RWPE1 (cell line): Measurements from ENCODE around the gene ARHGEF9.
"Not testable (repeated sequence)": the region's sequence is repeated elsewhere in the genome, so short reads cannot be mapped to it uniquely, and the experiment has no call there.

ENCODE experiments used
- CTCF ChIA-PET: fragments of 350-600 bp; sonication (Branson Sonifier 250); formaldehyde crosslinking; extraction: SDS; loops from one replicate; lab custom pipeline; 2021; lab: Yijun Ruan, JAX
- POLR2A ChIA-PET: fragments of 400-600 bp; formaldehyde crosslinking; extraction: SDS; loops from one replicate; lab custom pipeline; 2020; ENCODE audit warnings: antibody characterized with exemption; ENCODE audit not compliant: low non-redundant PET; lab: Yijun Ruan, JAX
- DNase-seq: peaks from one replicate; pipeline ENCODE4 v3.0.0; 2012; ENCODE audit warnings: low spot score
- H3K27ac ChIP-seq: fragments of 450-650 bp; 2 replicates; pipeline ENCODE4 v1.5.1; 2017
- CTCF ChIP-seq: fragments of 450-650 bp; conservative IDR thresholded peaks from 2 replicates; pipeline ENCODE4 v1.5.1; 2017; ENCODE audit warnings: low read depth, mild to moderate bottlenecking

The ARHGEF9 gene

GRCh38 chrX:63658920-63659319, 126.1 kb downstream of the ARHGEF9 start:
- no peak for TF ChIP-seq CTCF
- no peak overlapping the region for H3K27ac ChIP-seq
- POLR2A ChIA-PET = no interaction called here
- DNase-seq = no peak
- CTCF ChIA-PET = no interaction called here

- TF ChIP-seq CTCF = no peak
- H3K27ac ChIP-seq = no peak overlapping the region
- peak; percentile 22 for DNase-seq
- ChIA-PET POLR2A (no interaction called here), CTCF (no interaction called here)
Measured at GRCh38 chrX:63657821-63658220, 127.2 kb downstream of the ARHGEF9 start.

- no peak for DNase-seq
- ChIA-PET CTCF (no interaction called here), POLR2A (no interaction called here)
- no peak overlapping the region for H3K27ac ChIP-seq
- no peak for TF ChIP-seq CTCF
Measured at GRCh38 chrX:63656871-63657580, 128.0 kb downstream of the ARHGEF9 start.

GRCh38 chrX:63652086-63652765, 132.8 kb downstream of the ARHGEF9 start:
- POLR2A ChIA-PET = no interaction called here
- no peak for TF ChIP-seq CTCF
- CTCF ChIA-PET = no interaction called here
- no peak overlapping the region for H3K27ac ChIP-seq
- no peak for DNase-seq

GRCh38 chrX:63645748-63646147, 139.3 kb downstream of the ARHGEF9 start:
- H3K27ac ChIP-seq, POLR2A ChIA-PET, DNase-seq, CTCF ChIA-PET: not testable (repeated sequence)

- DNase-seq = no peak
- no peak overlapping the region for H3K27ac ChIP-seq
- ChIA-PET POLR2A (no interaction called here), CTCF (no interaction called here)
- TF ChIP-seq CTCF = no peak
Measured at GRCh38 chrX:63635750-63636149, 149.3 kb downstream of the ARHGEF9 start.

GRCh38 chrX:63613531-63614028, 171.4 kb downstream of the ARHGEF9 start:
- POLR2A ChIA-PET = no interaction called here
- TF ChIP-seq CTCF = no peak
- H3K27ac ChIP-seq = no peak overlapping the region
- DNase-seq = no peak
- CTCF ChIA-PET = no interaction called here
